NCI-H146 (cell line): Measurements from ENCODE around the gene ARAP1.
A peak's percentile ranks its signal among the peaks of the same experiment; 100 is the strongest.

Experiments
- DNase-seq: peaks from one replicate; lab custom pipeline; 2025; lab: John Stamatoyannopoulos, UW

The ARAP1 gene

DNA sequence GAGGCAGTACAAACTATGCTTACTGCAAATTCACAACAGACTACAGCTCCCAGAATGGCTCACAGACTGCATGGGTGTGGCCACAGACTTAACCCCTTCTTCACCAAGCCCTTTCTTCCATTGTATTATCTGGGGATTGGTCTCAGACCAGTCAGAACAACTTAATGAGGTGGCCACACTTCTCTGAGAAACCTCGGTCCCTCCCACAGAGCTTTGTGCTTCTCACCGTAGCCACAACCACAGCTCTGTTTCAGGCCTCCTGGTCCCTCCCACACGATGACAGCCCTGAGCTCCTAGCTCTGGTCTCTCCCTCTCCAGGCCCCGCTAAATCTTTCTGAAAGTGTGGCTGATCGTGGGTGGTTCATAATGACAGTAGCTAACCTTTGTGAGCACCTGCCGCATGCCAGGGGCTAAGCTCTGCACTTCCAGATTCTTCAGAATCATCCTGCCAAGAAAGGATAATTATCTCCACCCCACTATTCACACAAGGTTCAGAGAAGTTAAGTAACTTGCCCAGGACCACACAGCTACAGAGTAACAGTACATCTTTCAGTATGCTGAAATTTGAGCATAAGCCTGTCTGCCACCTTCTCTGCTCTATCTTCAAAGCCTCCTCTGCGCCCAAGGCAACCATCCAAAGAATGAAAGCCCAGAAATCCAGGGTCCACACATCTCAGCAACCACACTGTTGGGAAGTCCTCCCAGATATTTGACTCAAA is 83.4 kb downstream of the ARAP1 start:
- no peak for DNase-seq

DNA sequence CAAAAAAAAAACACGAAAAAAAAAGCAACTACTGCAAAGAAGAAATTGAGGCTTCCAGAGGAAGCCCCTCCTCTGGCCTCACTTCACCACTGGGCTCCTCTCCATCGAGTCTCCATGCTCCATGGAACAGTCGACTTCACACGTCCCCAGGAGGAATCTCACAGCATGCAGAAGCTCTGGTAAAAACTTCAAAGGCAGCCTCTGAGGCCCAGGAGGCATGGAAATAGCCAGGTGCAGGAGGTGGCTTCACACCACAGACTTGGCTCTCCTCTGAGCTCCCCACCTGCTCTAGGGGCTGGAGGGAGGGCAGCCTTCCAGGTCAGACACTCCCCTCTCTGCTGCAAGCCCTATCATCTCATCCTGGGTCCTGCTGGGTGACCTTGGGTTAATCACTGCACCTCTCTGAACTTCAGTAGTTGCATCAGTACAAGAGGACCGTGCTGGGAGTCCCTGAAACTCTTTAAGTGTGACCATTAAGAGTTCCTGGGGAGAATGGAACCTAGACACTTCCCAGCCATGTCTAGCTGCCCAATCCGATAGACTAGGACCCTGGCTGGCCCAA is 86.2 kb downstream of the ARAP1 start:
- no peak for DNase-seq

DNA sequence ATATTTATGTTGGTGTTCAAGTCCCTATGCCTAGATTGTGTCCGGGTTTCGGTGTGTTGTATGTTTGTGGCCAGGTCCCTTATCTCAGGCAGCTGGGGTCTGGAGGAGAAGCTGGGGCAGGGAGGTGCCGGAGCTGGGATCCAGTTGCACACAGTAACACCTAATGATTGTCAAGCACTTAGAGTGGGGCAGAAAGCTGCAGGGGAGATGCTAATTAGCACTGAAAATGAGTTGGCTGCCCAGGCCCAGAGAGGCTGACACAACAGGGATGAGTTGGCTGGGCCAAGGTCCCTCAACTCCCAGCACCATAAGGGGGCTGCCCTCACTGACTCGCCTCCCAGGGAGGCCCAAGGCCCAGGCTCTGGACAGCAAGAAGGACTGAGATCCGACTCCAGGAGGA is 90.2 kb downstream of the ARAP1 start:
- no peak for DNase-seq

DNA sequence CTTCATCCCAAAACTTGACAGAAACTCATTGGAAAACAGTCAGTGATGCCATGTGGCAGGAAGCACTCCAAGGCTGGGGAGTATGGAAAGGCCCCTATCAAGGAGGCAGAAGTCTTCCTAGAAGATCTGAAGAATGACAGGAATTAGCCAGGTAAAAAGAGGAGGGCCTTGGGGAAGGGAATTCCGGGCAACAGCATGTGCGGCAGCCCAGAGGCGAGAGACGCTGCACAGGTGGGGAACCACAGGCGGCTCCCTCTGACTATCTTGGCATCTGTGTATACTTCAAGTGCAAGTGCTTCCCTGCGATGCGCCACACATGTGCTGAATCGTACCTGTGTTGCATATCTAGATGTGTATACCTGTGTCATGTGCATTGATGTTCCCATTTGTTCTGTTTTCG is 90.7 kb downstream of the ARAP1 start:
- DNase-seq = no peak

DNA sequence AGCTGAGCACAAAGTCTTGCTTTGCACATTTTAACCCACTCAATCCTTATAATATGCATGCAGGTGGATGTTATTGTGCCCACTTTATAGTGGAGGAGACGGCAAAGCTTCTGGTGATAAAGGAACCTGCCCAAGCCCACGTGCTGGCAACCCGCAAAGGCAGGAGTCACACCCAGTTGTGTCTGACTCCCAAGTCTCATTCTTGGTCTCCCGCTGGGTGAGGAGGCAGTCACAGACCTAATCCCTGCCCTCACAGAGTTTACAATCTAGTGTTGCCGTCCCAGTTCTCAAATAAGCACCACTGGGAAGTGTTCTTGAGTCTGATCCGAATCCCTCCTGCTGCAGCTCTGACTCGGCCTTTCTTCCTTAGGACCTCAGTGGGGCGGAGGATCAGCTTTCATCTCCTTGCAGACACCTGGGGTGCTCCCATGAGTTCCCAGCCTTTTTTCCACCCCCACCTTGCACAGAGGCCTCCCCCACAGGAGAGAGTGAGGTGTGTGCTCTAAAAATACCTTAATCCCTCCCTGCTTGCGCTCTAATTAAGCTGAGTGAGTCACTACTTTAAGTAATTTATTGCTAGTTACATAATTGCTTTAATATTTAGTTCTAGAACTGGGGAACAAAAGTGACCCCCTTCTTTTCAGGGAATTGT is 93.1 kb downstream of the ARAP1 start:
- DNase-seq = no peak

DNA sequence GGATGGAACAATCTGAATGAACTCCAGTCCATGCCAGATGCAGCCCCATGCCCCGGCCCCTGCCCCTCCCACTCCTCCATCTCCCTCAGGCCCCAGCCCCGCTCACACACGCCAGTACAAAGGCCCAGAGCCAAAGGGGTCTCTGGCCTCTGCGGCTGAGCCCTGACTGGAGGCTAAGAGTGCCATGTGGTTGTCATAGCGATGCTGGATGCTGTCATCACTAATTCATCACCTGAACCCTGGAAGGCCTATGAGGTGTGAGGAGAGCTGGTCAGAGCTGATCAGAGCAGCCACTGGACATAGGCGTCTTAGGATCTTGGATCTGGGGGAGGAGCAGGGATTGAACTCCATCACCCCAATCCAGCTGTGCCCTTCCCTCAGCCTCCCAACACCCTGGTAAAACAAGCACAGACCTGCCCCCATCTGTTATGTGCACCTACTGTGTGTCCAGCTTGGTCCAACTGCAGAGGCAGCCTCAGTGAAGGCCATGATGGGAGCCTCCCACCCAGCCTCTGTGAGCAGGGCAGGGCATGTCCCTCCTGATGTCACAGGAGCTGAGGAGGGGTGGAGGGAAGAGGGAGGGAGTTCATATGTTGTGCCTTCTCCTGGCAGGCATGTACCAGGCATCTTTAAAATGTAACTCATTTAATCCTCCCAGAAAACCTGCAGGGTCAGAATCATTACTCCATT is 94.7 kb downstream of the ARAP1 start:
- no peak for DNase-seq

DNA sequence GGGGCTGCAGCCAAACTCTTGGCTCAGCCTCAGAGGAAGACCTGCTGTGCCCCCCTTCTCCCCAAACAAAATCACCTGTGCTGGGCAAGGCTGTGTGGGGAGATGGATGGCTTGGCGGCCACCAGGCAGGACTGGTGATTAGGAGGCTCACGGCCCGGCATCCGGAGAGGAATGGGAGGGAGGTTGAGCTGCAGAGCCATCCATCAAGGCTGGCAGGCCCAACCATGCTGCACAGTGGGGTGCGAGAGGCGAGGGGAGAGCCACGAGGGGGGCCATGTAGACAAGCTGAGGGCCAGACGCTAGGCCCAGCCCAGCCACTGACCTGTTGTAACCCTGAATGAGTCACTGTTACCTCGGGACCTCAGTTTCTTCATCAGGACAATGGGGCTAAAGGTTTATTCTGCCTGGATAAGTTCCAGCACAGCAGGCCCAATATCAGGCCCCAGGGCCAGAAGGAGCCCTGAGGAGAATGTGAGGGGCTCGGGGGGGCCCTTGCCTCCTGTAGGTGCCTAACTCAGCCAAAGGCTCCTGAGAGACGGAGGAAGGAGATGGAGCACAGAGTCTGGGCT is 96.2 kb downstream of the ARAP1 start:
- DNase-seq = no peak

DNA sequence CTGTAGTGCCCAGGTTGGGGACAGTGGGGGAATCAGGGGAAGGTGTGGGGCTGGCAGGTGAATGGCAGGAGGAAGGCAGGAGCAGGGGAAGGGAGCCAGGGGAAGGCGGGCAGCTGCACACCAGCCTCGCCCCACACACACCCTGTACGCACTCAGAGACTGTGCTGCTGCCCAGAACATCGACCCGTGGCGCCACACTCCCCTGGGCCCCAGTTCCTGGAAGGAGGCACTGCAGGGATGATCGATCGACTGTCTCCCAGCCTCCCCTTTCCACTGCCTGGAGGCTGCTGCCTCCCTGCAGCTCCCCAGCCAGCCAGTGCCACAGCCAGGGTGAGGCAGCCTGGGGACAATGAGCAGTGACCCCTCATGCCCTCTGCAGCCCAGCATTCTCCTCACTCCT is 97.2 kb downstream of the ARAP1 start:
- DNase-seq = no peak

DNA sequence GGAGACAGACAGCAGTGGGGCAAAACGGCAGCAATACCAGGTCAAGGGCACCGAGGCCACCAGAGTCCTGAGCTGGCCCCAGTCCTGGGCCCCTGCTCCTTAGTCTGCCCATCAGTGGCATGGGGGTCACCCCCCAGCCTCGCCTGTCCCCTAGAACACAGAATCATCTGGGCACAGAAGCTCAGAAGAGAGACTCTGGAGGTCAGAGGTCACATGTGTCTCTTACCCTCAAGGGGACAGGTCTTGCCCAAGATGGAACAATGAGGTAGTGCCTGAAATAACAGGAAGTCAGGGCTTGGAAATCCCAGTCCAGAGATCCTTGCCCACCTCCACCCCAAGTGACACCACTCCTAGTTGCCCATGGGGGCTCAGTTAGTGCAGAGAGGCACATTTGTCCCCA is 98.6 kb downstream of the ARAP1 start:
- no peak for DNase-seq

DNA sequence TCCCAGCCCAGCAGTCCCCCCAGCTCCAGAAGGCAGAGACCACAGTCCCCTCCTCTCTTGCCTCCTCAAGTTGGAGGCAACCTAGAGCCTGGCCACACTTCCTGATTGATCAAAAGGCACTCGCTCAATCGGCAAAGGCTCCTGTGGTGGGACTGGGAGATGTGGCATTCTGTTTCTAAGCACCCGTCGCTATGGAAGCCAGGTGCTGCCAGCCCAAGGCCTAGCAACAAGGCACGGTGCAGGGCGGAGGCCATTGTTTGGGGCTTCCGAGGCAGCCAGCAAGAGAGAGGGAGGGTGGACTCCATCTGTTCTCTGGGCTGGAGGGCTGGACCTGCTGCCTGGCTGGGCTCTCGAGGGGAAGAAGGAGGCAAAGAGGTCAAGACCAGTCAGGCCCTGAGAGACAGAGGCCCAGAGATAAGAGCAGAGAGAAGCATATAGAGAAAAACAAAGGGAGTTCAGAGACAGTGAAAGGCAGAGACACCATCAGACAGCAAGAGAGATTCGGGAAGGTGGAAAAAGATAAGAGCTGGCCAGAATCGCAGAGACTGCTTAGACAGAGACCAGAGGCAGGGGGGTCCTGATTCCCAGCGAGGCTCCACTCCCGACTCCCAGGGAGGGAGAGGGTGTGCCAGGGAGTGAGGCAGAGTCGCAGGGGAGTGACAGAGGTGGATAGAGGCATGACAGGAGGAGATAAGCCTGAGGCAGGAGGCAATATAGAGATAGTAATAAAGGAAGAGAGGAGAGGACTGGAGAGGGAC is 99.2 kb downstream of the ARAP1 start:
- peak; percentile 92 for DNase-seq

DNA sequence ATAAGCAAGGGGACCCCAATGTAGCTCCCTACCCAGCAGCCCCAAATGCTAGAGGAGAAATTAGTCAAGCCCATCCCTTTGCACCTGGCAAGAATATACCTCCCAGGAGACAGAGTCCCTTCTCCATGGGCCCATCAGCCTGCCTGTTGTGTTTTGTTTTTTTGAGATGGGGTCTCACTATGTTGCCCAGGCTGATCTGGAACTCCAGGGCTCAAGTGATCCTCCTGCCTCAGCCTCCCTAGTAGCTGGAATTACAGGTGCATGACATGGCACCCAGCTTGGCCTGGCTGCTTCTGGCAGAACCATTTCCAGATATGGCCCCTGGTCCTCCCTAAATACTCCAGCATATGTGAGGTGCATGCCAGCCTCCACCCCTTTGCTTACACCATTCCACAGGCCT is 100.1 kb downstream of the ARAP1 start:
- no peak for DNase-seq

DNA sequence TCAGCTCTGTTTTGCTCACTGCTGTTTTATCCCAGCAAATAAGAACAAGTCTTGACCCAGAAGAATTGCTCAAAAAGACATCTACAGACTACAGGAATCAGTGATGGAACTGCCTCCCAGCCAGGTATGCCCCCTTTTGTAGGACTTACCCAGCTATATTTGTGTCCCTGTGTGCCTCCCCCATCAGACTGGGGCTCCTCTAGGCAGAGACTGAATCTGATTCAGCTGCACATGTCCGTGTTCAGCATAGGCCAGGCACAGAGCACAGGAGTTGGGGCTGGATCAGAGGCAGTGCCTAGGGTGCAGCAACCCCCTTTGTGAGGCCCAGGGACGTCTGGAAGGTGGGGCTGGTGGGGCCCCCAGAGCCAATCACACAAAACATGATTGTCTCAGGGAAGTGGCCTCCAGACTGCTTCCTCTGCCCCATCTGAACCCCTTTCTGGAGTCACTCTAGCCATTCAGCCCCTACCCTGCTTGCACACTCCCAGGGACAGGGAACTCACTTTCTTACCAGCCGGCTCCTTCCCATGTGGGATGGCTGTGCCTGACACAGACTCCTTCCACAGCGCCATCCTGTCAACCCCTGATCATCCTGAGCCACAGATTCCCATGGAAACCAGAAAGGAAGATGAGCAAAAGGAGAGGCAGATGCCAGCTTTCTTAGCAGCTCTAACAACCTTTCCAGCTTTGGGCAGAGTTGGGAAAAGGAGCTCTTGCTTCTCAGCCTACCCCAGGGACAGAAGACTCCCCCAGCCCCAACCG is 102.8 kb downstream of the ARAP1 start:
- DNase-seq = no peak

DNA sequence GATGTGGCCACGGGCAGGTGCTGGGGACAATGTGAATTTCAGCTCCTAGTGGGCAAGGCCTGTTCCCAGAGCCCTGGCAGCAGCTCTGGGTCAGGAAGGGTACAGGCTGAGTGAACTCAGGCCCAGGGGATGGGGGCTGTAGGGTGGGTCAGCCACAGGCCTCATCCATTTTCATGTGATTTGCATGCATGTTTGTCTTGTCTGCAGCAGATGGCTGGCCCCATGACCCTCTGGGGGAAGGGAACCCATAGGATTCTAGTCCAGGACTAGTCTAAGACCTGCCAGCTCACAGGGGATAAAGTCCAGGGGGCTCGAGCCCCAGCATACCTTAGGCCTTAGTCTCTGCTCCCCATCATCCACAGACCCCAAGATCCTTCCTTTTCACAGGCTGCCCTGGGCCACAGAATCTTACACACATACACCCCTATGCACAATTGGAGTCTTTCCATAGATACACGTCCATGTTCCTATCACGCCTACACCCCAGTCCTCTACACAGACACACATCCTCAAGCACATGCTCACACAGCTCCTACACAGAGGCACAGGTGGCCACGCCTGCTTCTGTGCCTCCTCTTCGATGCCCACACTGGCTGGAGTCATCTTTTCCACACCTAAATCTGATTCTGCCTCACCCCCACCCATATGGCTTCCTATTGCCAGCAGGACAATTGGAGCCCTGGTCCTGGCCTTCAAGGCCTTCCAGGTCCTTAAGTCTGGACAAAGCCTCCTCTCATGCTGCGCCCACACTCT is 103.6 kb downstream of the ARAP1 start:
- DNase-seq = no peak

DNA sequence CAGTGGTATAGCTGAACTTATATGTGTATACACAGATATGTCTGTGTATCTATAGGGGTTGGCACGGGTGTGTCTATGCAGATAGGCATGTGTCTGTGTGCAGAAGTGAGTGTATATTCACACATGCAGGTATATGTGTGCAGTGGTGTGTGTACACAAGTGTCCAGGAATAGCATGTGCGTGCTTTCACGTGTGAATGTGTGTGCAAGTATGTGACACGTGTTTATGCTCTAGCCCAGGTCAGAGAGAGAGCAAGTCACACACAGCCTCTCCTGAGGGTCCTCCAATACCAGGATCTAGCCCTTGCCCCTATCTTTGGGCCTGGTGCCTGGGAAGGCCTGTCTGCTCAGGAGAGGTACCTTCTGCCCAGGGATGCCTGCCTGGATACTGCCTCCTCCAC is 104.3 kb downstream of the ARAP1 start:
- DNase-seq = no peak

DNA sequence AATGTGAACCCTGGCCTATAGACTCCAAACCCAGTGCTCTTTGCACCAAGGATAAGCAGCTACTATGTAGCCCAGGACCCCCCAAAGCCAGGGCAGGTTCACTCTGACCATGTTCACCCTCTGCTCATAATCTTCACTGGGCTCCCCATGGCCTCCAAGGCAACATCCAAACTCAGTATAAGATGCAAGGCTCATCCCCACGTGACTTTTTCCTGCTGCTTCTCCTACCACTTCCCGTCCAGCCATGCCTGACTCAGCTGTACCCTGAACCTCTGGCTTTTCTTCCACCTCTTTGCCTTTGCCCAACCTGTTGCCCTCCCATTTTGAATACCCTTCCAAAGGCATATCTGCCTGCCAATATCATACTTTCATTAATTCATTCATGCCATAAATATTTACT is 105.7 kb downstream of the ARAP1 start:
- DNase-seq = no peak

DNA sequence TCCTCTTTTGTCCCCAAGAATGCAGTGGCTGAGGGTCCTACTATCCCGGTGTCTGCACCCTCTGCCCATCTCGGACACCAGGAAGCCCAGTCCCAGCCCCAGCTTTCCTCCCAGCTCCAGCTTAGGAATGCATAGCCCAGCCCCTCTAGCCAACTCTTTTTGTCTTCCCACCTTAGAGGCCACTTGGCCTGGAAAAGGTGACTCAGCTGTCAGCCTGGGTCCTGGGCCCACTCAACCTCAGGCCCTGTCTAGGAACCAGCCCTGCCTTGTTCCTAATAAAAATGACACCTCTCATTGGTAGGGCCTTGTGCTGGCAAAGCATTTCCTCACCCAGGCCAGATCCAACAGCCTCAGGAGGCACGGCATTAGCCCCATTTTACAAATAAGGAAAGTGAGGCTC is 106.2 kb downstream of the ARAP1 start:
- no peak for DNase-seq

DNA sequence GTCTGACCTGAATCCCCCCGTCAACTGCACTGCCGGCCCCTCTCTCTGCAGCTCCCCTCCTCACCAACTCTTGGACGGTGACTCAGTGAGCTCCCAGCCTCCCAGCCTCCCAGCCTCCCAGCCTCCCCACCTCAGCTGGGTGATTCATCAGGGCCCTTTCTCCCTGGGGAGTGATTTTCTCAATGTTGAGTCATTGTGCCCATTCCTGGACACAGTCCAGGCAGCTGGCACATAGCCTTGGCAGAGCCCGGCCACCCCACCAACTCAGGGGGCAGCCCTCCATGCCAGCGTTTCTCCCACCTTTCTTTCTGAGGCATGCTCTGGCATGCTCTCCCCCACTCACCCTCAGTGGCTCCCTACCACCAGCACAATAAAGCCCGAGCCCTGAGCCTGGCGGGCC is 108.7 kb downstream of the ARAP1 start:
- no peak for DNase-seq

DNA sequence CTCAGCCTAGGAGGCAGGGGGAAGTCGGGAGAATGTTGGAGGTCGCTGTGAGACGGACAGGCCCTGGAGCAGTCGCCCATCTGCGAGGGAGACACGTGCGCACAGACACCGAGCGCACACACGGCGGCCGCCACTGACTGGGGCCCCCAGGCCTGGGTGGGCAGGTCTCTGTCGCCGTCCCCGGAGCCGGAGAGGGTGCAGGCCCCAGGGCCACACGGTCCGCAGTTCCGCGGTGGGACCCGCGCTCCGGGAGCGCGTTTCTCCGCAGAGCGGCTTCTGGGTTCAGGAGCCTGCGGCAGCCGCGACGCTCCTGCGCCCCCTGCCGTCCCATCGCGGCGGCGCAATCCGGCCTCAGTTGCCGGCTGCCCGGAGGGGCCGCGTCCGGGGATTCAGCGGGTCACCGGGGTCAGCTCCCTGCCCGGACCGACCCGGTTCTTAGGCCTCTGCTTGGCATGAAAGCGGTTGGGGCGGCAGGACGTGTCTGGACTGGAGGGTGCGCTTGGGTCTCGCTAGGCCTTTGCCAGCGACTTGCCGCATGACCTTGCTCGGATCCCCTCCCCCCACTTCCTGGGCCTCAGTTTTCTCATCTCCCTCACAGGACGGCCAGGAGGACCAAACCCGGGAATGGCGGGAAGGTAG is 109.2 kb downstream of the ARAP1 start:
- peak; percentile 49 for DNase-seq

DNA sequence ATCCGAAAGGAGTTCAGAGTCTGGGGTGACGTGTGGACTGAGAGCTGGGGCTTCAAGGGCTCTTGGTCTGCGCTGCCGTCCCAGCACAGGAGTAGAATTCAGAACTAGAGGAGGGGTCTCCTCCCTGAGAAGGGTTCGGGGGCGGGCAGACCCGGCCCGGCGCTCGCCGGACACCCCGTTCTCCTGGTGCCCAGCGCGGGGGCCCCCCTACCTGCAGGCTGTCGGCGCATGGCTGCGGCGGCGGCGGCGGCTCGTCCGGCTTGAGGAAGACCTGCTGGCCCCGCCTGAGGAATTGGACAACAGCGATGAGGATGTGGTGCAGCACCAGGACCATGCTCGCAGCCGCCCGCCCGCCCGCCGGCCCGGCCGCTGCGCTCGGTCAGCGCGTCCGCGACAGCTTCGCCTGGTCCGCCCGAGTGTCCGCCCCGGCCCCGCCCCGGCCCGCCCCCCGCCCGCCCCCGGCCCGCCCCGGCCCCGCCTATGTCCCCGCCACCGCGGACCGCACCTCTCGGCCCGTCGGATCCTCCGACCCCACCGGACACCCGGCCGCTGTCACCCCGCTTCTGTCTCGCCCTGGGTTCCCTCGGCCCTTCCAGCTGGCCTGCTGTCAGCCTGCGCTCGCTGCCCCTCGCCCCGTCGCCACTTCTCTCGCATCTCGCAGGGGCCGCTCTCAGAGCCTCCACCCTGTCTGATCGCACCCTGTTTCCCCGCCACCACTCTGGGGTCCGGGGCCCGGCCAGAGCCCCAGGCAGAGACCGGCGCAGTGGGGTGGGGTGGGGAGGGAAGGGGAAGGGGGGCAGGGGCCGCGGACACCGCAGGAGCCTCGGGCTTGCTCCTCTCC is 109.9 kb downstream of the ARAP1 start:
- peak; percentile 43 for DNase-seq
